Neural cell (in vitro differentiated cells): ENCODE measurements around the gene PPL. TPM values are rescaled to one million over a fixed set of nuclear protein-coding genes. Genes with fewer than 3 reads are reported as not detected.

Source experiments
- H2AFZ ChIP-seq: fragments of 200-600, 300-800 bp; sonication (generic), shearing (Covaris generic); 2 replicates; pipeline ENCODE4 v1.6.0; 2014; ENCODE audit warnings: low read depth, mild to moderate bottlenecking, antibody characterized with exemption, low read length, moderate library complexity
- H3F3A ChIP-seq: fragments of 200-600 bp; shearing (Covaris generic); 2 replicates; pipeline ENCODE4 v1.6.1; 2016; ENCODE audit warnings: mild to moderate bottlenecking, moderate library complexity, mixed read lengths, antibody characterized with exemption, low read length; ENCODE audit not compliant: insufficient read depth, poor library complexity, severe bottlenecking
- H3K27ac ChIP-seq: fragments of 200-600, 300-800 bp; sonication (generic), shearing (Covaris generic); 2 replicates; pipeline ENCODE4 v1.5.1; 2014; ENCODE audit warnings: mild to moderate bottlenecking, low read length, moderate library complexity
- H3K27me3 ChIP-seq: fragments of 300-800, 200-600 bp; sonication (generic), shearing (Covaris generic); 2 replicates; pipeline ENCODE4 v1.6.0; 2014; ENCODE audit warnings: mild to moderate bottlenecking, low read depth, low read length, moderate library complexity; ENCODE audit not compliant: insufficient read depth
- H3K36me3 ChIP-seq: fragments of 300-800, 200-600 bp; sonication (generic), shearing (Covaris generic); 2 replicates; pipeline ENCODE4 v1.5.1; 2014; ENCODE audit warnings: mild to moderate bottlenecking, antibody characterized with exemption, low read length, moderate library complexity; ENCODE audit not compliant: insufficient read depth
- H3K4me2 ChIP-seq: fragments of 300-800, 200-600 bp; sonication (generic), shearing (Covaris generic); 2 replicates; pipeline ENCODE4 v1.6.0; 2014; ENCODE audit warnings: mild to moderate bottlenecking, low read length
- H3K4me3 ChIP-seq: fragments of 300-800, 200-600 bp; sonication (generic), shearing (Covaris generic); 2 replicates; pipeline ENCODE4 v1.5.1; 2014; ENCODE audit warnings: mild to moderate bottlenecking, low read length, moderate library complexity
- H3K79me2 ChIP-seq: fragments of 200-600 bp; shearing (Covaris generic); replicated peaks from 2 replicates; pipeline ENCODE4 v1.6.0; 2014; ENCODE audit warnings: mild to moderate bottlenecking, low read length, moderate library complexity; ENCODE audit not compliant: insufficient read depth
- H3K9ac ChIP-seq: fragments of 300-800, 200-600 bp; sonication (generic), shearing (Covaris generic); 2 replicates; pipeline ENCODE4 v1.6.1; 2016; ENCODE audit warnings: mild to moderate bottlenecking, low read length, mixed read lengths
- H3K9me2 ChIP-seq: fragments of 200-600 bp; shearing (Covaris generic); 2 replicates; pipeline ENCODE4 v1.6.1; 2016; ENCODE audit warnings: mild to moderate bottlenecking, low read length, mixed read lengths; ENCODE audit not compliant: insufficient read depth
- H3K9me3 ChIP-seq: fragments of 200-600, 300-800 bp; sonication (generic), shearing (Covaris generic); 2 replicates; pipeline ENCODE4 v1.6.1; 2016; ENCODE audit warnings: mild to moderate bottlenecking, mixed run types, low read length, moderate library complexity, mixed read lengths
- H4K20me1 ChIP-seq: fragments of 200-600 bp; shearing (Covaris generic); 2 replicates; pipeline ENCODE4 v1.6.1; 2016; ENCODE audit warnings: mild to moderate bottlenecking, mixed run types; ENCODE audit not compliant: insufficient read depth
- CTCF ChIP-seq: fragments of 450-650 bp; IDR thresholded peaks from 2 replicates; pipeline ENCODE4 v1.5.1; 2014; ENCODE audit warnings: antibody characterized with exemption, mild to moderate bottlenecking, moderate library complexity; ENCODE audit not compliant: poor library complexity, severe bottlenecking
- EP300 ChIP-seq: fragments of 450-650 bp; conservative IDR thresholded peaks from 2 replicates; pipeline ENCODE4 v1.6.1; 2014; ENCODE audit warnings: antibody characterized with exemption, mild to moderate bottlenecking, moderate library complexity; ENCODE audit not compliant: poor library complexity, severe bottlenecking
- EZH2 ChIP-seq: fragments of 200-600, 300-800 bp; shearing (Covaris generic), sonication (generic); IDR thresholded peaks from 2 replicates; pipeline ENCODE4 v1.6.1; 2014; ENCODE audit warnings: antibody characterized with exemption, low read length, borderline replicate concordance, mild to moderate bottlenecking; ENCODE audit not compliant: insufficient read depth, poor library complexity, severe bottlenecking
- MXI1 ChIP-seq: fragments of 450-650 bp; conservative IDR thresholded peaks from 2 replicates; pipeline ENCODE4 v1.6.1; 2014; ENCODE audit warnings: antibody characterized with exemption, mild to moderate bottlenecking; ENCODE audit not compliant: poor library complexity, severe bottlenecking
- POLR2AphosphoS5 ChIP-seq: IDR thresholded peaks from 2 replicates; pipeline ENCODE4 v1.6.1; 2012
- RAD21 ChIP-seq: fragments of 450-650 bp; conservative IDR thresholded peaks from 2 replicates; pipeline ENCODE4 v1.6.1; 2014; ENCODE audit warnings: antibody characterized with exemption, mild to moderate bottlenecking, moderate library complexity
- SMC3 ChIP-seq: fragments of 450-650 bp; conservative IDR thresholded peaks from 2 replicates; pipeline ENCODE4 v1.6.1; 2014; ENCODE audit warnings: antibody characterized with exemption, mild to moderate bottlenecking, moderate library complexity; ENCODE audit not compliant: poor library complexity
- TAF1 ChIP-seq: IDR thresholded peaks from 2 replicates; pipeline ENCODE4 v1.6.1; 2012; ENCODE audit warnings: low read depth
- polyA plus RNA-seq: library from polyadenylated mRNA; depleted of rRNA; stranded (reverse); fragments of >200 nt; gene quantifications from 2 replicates; pipeline ENCODE4 v1.2.3, GENCODE V29; 2014
- TF ChIP-seq, protein P1 (sequence below): IDR thresholded peaks from 2 replicates; pipeline ENCODE4 v1.6.1; 2012; ENCODE audit warnings: borderline replicate concordance

PPL gene
- polyA plus RNA-seq, 1 donor from 2014 or later = 0.81 TPM

DNA sequence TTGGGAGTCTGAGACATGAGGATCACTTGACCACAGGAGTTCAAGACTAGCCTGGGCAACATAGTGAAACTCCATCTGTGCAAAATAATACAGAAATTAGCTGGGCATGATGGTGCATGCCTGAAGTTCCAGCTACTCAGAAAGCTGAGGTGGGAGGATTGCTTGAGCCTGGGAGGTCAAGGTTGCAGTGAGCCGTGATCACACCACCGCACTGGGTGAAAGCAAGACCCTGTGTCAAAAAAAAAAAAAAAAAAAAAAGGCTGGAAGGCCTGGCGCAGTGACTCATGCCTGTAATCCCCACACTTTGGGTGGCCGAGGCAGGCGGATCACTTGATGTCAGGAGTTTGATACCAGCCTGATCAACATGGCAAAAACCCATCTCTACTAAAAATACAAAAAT, 81.6 kb downstream of the PPL start:
- Histone ChIP-seq H3K4me2 (no peak overlapping the region), H2AFZ (no peak overlapping the region), H3K9ac (no peak overlapping the region), H3K4me3 (no peak overlapping the region), H3K27me3 (no peaks in the 10 kb centered on the region), H3K9me3 (no peaks in the 10 kb centered on the region), H3K79me2 (peaks cover 13% of the 10 kb centered on the region), H4K20me1 (no peaks in the 10 kb centered on the region), H3K9me2 (no peaks in the 10 kb centered on the region), H3K36me3 (peaks cover 5% of the 10 kb centered on the region), H3K27ac (no peak overlapping the region), H3F3A (no peaks in the 10 kb centered on the region)
- TF ChIP-seq SMC3 (no peak), POLR2AphosphoS5 (no peak)

GRCh38 chr16:4852221-4852872, 84.6 kb downstream of the PPL start:
- Histone ChIP-seq H3K9me2 (no peaks in the 10 kb centered on the region), H3K9me3 (no peaks in the 10 kb centered on the region), H3K9ac (no peak overlapping the region), H3K27ac (no peak overlapping the region), H3K4me3 (no peak overlapping the region), H3F3A (no peaks in the 10 kb centered on the region), H4K20me1 (no peaks in the 10 kb centered on the region), H3K79me2 (peaks cover 36% of the 10 kb centered on the region), H3K27me3 (no peaks in the 10 kb centered on the region), H2AFZ (no peak overlapping the region), H3K4me2 (no peak overlapping the region), H3K36me3 (no peaks in the 10 kb centered on the region)
- TF ChIP-seq CTCF (no peak), TAF1 (no peak), RAD21 (no peak), MXI1 (no peak), EP300 (no peak), EZH2 (no peak), POLR2AphosphoS5 (no peak), SMC3 (no peak)
- TF ChIP-seq, protein P1, sequence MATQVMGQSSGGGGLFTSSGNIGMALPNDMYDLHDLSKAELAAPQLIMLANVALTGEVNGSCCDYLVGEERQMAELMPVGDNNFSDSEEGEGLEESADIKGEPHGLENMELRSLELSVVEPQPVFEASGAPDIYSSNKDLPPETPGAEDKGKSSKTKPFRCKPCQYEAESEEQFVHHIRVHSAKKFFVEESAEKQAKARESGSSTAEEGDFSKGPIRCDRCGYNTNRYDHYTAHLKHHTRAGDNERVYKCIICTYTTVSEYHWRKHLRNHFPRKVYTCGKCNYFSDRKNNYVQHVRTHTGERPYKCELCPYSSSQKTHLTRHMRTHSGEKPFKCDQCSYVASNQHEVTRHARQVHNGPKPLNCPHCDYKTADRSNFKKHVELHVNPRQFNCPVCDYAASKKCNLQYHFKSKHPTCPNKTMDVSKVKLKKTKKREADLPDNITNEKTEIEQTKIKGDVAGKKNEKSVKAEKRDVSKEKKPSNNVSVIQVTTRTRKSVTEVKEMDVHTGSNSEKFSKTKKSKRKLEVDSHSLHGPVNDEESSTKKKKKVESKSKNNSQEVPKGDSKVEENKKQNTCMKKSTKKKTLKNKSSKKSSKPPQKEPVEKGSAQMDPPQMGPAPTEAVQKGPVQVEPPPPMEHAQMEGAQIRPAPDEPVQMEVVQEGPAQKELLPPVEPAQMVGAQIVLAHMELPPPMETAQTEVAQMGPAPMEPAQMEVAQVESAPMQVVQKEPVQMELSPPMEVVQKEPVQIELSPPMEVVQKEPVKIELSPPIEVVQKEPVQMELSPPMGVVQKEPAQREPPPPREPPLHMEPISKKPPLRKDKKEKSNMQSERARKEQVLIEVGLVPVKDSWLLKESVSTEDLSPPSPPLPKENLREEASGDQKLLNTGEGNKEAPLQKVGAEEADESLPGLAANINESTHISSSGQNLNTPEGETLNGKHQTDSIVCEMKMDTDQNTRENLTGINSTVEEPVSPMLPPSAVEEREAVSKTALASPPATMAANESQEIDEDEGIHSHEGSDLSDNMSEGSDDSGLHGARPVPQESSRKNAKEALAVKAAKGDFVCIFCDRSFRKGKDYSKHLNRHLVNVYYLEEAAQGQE = no peak
